ENCODE results near the gene PTGER1.
"Not testable (repeated sequence)": the region's sequence is repeated elsewhere in the genome, so short reads cannot be mapped to it uniquely, and the experiment has no call there.

Gene PTGER1, protein sequence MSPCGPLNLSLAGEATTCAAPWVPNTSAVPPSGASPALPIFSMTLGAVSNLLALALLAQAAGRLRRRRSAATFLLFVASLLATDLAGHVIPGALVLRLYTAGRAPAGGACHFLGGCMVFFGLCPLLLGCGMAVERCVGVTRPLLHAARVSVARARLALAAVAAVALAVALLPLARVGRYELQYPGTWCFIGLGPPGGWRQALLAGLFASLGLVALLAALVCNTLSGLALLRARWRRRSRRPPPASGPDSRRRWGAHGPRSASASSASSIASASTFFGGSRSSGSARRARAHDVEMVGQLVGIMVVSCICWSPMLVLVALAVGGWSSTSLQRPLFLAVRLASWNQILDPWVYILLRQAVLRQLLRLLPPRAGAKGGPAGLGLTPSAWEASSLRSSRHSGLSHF

GRCh38 chr19:14475251-14476073, at the start of gene PTGER1:
Gene PTGER1, minus strand, starts transcription at chr19:14475354. Its CDS starts 1,034 bp downstream, at chr19:14474320.
- peak; percentile 30 for DNase-seq

GRCh38 chr19:14520543-14520942, 45.4 kb upstream of the PTGER1 start:
- DNase-seq: no peak

- no peak for DNase-seq
These were observed 44.8 kb upstream of the PTGER1 start for GRCh38 chr19:14519860-14520407.

- DNase-seq: no peak
These were observed 44.2 kb upstream of the PTGER1 start for GRCh38 chr19:14519245-14519859.

DNA sequence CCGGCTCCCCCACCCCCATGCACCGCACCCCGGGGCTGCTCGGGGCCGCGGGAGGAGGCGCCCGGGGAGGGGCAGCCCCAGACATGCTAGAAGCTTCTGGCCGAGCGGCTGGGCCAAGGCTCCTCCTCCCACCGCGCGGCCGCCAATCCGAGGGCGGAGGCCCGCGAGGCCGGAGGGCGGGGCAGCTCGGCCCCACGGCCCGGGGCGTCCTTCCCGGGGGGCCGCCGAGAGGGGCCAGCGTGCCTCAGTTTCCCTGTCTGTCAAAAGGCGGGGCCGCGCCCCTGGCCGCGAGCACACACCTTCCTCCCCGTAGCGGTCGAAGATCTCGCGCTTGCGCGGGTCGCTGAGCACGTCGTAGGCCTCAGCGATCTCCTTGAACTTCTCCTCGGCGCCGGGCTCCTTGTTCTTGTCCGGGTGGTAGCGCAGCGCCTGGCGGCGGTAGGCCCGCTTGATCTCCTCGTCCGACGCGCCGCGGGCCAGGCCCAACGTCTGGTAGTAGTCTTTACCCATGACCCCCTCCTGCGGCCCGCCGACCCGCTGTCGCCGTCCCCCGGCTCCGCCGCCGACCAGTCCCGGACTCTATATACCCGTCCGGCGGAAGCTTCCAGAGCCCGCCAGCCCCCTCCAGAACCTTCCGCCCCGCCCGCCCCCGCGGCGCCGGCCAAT, 42.8 kb upstream of the PTGER1 start, which contains the start of gene DNAJB1:
Gene DNAJB1 (minus strand): TSS at position 558 of the 666 bp plus-strand sequence. CDS start 48 bp downstream, at position 510.
- DNase-seq: peak; percentile 79

DNA sequence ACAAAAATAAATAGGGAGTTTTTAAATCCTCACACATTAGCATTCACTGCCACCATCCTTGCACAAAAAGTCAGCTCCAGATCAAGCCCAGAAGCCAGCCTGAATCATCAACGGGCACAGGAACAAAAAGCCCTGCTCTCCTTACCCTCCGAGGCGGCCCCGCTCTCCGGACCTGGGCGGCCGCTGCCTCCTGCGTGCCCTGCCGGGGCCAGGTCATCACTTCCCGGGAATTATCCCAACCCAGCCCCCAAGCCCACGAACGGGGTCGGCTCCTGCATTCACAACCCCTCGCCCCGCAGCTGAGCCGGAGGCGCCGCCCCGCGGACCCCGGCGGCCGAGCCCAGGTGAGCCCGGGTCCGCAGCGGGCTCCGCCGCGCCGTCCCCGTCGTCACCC, 42.3 kb upstream of the PTGER1 start:
- no peak for DNase-seq

DNA sequence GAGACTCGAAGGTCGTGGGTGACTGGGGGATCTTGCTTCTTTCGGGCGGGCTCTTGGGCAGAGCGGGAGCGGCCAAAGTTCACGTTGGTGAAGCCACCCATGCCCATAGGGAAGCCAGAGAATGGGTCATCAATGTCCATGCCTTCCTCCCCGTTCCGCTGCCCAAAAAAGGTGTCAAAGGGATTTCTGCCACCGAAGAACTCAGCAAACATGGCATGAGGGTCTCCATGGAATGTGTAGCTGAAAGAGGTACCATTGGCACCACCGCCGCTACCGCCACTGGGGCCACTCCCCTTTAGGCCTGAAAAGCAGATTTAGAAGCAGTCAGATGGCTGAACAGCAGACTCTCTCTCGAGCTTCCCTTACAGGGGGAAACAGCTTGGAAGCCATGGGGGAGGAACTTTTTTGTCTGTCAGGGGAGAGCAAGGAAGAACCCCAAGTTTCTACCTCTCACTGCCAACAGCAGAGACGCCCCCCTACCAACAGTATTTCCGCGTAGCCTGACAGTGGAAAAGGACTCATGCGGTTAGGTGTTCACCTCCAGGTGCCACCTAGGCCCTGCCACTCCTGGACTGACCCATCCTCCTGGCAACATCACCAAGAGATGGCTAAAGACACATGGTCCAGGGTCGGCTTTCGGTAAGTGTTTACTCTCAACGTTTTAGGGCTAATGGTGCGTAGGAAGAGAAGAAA, 41.7 kb upstream of the PTGER1 start:
- DNase-seq: peak; percentile 53

- no peak for DNase-seq
These were observed 40.9 kb upstream of the PTGER1 start for GRCh38 chr19:14516048-14516534.

- no peak for DNase-seq
These were observed 40.4 kb upstream of the PTGER1 start for GRCh38 chr19:14515501-14516047.

DNA sequence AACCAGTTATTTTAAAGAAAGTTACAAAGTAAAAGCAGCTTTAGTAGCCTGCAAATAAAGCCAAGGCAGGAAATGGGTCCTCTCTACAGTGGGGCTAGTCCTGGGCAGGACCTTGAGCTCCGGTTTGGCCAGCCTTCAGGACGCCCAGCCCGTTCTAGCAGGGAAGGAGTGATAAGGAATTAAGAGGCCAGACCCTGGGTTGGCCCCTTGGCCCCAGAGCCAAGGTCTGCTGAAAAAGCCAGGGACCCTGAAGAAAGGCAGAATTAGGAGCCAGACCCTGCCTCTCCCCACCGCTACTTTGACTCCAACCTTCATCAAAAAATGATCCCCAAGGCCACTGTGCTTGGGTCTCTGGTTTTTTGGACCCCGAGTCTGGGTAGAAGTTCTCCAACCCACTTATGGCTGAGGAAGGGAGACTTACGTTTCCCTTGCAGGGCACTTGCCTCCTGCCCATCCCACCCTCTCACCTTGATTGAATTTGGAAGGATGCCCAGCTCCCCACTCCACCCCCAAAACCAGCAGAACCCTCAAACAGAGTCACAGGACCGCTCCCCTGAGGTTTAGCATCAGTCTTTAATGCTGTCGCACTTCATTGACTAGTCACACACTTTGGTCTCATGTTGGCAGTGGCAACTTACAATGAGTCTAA, 39.2 kb upstream of the PTGER1 start:
- DNase-seq: peak; percentile 49

DNA sequence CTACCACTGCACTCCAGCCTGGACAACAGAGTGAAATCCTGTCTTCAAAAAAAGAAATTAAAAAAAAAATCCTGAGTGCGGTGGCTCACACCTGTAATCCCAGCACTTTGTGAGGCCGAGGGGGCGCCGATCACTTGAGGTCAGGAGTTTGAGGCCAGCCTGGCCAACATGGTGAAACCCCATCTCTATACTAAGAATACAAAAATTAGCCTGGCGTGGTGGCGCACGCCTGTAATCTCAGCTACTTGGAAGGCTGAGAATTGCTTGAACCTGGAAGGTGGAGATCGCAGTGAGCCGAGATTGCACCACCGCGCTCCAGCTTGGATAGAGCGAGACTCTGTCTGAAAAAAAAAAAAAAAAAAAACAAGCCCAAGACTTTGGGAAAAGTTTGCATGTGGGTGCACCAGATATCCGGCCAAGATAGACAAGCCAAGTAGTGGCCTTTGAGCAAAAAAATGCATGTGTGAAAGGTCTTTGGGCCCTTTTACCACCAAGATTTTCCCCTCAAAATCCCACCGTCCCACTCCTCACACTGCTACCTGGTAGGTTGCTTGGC, 37.3 kb upstream of the PTGER1 start:
- peak; percentile 51 for DNase-seq

- DNase-seq: no peak
These were observed 36.1 kb upstream of the PTGER1 start for GRCh38 chr19:14511229-14511593.

DNA sequence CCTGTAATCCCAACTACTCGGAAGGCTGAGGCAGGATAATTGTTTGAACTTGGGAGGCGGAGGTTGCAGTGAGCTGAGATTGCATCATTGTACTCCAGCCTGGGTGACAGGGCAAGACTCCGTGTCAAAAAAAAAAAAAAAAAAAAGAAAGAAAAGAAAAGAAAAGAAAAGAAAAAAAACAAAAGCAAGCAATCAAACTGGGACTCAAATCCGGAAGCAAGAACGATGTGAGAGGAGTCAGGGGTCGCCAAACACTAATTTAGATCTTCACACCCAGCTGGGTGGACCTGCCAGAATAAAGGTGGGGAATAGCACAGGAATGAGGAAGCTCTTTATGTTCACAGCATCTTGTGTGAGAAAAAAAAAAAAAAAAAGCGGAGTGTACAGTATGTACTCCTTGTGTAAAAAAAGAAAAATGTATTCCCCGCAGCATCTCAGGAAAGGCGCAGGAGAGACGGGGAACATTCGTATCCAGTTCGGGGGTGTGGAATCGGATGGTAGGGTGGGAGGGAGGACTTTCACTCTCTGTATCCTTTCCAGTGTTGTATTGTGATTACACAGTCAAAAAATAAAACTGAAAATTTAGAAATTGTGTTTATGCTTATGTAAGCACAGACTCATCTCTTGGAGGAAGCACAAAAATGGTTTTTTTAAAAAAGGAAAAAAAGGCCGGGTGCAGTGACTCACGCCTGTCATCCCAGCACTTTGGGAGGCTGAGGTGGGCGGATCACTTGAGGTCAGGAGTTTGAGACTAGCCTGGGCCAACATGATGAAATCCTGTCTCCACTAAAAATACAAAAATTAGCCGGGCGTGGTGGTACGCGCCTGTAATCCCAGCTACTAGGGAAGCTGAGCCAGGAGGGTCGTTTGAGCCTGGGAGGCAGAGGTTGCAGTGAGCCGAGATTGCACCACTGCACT, 35.4 kb upstream of the PTGER1 start:
- no peak for DNase-seq

GRCh38 chr19:14507704-14508542, 32.8 kb upstream of the PTGER1 start:
- DNase-seq: no peak

- peak; percentile 81 for DNase-seq
These were observed 30.5 kb upstream of the PTGER1 start for GRCh38 chr19:14505488-14506239.

DNA sequence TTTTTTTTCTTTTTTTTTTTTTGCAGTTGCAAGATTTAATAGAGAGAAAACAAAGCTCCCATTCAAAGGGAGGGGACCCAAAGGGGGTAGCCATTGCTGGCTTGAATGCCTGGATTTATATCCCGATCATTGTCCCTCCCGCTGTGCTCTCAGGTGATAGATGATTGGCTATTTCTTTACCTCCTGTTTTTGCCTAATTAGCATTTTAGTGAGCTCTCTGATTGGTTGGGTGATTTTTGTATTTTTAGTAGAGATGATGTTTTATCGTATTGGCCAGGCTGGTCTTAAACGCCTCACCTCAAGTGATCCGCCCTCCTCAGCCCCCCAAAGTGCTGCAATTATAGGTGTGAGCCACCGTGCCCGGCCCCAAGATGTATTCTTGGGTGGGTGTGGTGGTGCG, 29.4 kb upstream of the PTGER1 start:
- DNase-seq: not testable (repeated sequence)

DNA sequence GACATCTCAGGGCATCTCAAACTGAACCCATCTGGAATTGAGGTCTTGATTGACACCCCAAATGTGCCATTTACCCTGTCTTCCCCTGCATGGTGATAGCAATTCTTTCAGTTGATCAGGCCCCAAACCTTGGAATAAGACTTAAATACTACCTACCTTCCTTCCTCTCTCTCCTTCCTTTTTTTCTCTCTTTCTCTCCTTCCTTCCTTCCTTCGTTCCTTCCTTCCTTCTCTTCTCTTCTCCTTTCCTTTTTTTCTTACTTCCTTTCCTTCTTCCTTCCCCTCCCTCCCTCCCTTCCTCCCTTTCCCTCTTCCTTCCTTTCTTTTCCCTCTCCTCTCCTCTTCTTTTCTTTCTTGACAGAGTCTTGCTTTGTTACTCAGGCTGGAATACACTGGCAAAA, 28.1 kb upstream of the PTGER1 start:
- DNase-seq: no peak
